ENCODE results near the gene ADAMTS18.

GRCh38 chr16:77344341-77344740 lies 90.5 kb downstream of the ADAMTS18 start:
- no peak for TF ChIP-seq POLR2A (IDR thresholded peaks at IDR 0.05)
- TF ChIP-seq CTCF (IDR thresholded peaks at IDR 0.05), result no peak
- TF ChIP-seq POLR2AphosphoS5 (IDR thresholded peaks at IDR 0.05), result no peak

Data from prostate gland (tissue), 2 donors.